ENCODE measurements around the gene TMEM123. TPM values are rescaled to one million over a fixed set of nuclear protein-coding genes. Genes with fewer than 3 reads are reported as not detected.

TMEM123 gene, protein sequence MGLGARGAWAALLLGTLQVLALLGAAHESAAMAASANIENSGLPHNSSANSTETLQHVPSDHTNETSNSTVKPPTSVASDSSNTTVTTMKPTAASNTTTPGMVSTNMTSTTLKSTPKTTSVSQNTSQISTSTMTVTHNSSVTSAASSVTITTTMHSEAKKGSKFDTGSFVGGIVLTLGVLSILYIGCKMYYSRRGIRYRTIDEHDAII
- total RNA-seq, result 100 to 1,000 TPM; 490 to 493 TPM

DNA sequence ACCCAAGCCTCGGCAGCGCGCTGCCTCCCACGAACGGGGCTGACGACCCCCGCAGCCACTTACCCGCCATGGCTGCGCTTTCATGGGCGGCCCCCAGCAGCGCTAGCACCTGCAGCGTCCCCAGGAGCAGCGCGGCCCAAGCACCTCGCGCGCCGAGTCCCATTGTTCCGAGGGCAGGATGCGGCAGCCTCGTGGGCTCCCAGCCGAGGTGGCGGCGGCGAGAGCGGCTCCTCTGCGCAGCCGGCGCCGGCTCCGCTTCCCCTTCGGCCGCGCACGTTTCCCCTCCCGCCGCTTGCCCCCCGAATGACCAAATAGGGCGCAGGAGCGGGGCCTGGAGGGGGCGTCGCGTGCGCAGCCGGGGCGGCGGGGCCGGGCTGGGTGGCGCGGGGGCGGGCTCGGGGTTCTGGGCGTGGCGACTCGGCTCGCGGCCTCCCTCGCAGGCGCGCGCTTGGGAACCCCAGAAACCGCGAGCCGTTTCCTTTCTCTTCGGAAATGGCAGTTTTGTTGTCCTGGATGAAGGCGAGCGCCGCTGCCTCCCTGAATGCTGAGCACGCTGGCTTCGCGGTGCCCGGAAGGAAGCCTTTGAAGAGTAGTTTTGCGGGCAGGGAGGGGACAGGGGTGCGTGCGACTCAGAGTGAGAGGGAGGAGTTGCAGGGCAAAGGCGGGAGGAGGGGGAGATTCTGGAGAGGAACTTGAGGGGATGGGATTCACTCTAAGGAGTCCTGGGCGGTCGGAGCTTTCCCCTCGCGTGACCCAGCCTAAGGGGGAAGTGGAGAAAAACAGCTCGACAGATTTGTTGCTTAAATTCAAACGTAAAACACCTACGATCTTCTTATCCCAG is at the start of gene TMEM123:
TMEM123 (minus strand) TSS at position 305 of the 841 bp plus-strand sequence; CDS start at position 163, 142 bp downstream.
- ATAC-seq (ENCODE audit: low read depth) (peak; percentile 65), DNase-seq (peak; percentile 94)
- Mint-ChIP-seq H3K27ac (peak within 1 kb of the TSS; percentile 96), H3K27me3 (no peaks in the 10 kb centered on the region), H3K9me3 (no peaks in the 10 kb centered on the region), H3K4me3 (peak within 1 kb of the TSS; percentile 98), H3K36me3 (peaks cover 32% of the 10 kb centered on the region), H3K4me1 (peaks cover 61% of the 10 kb centered on the region)
- POLR2A ChIA-PET, result interaction anchor here (0.7 to 1.9 kb wide), 18 partner anchors 10 to 107 kb away, joined by 3 to 12 read pairs (median 4); partner anchors contain the start of gene BIRC2

DNA sequence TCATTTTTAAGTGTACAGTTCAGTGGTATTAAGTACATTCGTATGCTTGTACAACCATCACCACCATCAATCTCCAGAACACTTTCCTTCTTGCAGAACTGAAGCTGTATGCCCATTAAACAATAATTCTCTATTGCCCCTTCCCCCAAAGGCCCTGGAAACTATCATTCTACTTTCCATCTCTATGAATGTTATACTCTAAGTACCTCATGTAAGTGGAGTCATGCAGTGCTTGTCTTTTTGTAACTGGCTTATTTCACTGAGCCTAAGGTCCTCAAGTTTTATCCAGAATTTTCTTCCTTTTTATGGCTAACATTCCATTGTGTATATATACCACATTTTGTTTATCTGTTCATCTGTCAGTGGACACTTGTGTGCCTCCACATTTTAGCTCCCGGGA is 48.3 kb upstream of the TMEM123 start:
- Mint-ChIP-seq H3K36me3 (no peaks in the 10 kb centered on the region), H3K27me3 (peaks cover 27% of the 10 kb centered on the region), H3K9me3 (peaks cover 1% of the 10 kb centered on the region), H3K4me3 (no peak overlapping the region), H3K4me1 (peaks cover under 1% of the 10 kb centered on the region), H3K27ac (no peak overlapping the region)
- POLR2A ChIA-PET, result no interaction called here
- ATAC-seq (ENCODE audit: low read depth) (no peak), DNase-seq (no peak)

DNA sequence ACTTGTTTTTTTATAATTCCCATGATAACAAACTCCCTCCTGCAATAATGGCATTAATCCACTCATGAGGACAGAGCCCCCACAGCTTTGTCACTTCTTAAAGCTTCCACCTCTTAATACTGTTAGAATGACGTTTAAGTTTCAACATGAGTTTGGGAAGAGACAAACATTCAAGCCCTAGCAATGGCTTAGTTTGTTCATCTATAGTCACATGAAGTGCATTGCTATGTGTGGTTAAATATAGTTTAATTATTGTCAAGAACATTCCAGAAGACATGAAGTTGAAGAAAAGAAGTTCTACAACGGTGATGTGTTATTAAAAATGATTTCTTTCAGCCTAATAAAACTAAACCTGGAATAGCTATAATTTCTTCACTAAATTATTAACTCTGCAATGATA is 47.4 kb upstream of the TMEM123 start:
- ATAC-seq (ENCODE audit: low read depth) (no peak), DNase-seq (no peak)
- POLR2A ChIA-PET, result no interaction called here
- Mint-ChIP-seq H3K4me1 (peaks cover 10% of the 10 kb centered on the region), H3K27ac (no peak overlapping the region), H3K27me3 (peaks cover 23% of the 10 kb centered on the region), H3K4me3 (no peak overlapping the region), H3K36me3 (no peaks in the 10 kb centered on the region), H3K9me3 (peaks cover 1% of the 10 kb centered on the region)

DNA sequence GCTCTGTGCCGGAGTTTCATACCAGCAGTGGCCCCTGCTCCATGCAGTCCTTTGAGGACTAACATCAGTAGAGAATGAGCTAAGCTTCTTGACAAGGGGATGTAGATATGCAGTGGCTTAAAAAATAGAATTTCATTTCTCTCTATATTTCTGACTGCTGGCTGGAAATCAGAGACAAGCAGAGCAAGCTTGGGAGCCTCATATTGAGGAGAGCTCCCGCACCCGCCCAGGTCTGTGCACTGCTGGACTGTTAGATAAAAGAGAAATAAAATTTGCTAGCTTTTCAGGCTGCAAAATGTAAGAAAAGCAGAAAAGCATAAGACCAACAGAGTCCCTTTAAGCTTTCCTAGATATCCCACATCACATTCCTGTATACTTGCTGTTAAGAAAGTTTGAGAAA is 46.6 kb upstream of the TMEM123 start:
- DNase-seq (no peak), ATAC-seq (ENCODE audit: low read depth) (no peak)
- Mint-ChIP-seq H3K27me3 (peaks cover 23% of the 10 kb centered on the region), H3K9me3 (peaks cover 1% of the 10 kb centered on the region), H3K4me3 (no peak overlapping the region), H3K4me1 (peaks cover 13% of the 10 kb centered on the region), H3K36me3 (no peaks in the 10 kb centered on the region), H3K27ac (no peak overlapping the region)
- POLR2A ChIA-PET, result no interaction called here

DNA sequence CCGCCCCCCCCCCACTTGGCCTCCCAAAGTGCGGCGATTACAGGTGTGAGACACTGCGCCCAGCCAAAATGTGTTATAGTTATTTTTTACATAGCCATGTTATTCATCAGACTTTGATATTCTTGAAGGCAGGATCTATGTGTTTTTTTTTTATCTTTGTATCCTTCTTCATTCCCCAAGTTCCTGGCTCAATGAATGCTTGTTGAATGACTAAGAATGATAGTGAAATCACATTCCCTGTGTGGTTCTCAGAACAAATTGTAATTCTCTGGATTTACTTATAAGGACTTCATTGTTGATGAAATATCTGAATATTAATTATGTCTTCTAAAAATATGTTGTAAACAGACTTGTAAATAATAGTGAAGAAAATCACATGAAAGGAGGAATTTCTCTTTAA is 44.5 kb upstream of the TMEM123 start:
- ATAC-seq (ENCODE audit: low read depth) (no peak), DNase-seq (no peak)
- POLR2A ChIA-PET, result no interaction called here
- Mint-ChIP-seq H3K9me3 (no peaks in the 10 kb centered on the region), H3K36me3 (no peaks in the 10 kb centered on the region), H3K4me1 (peaks cover 22% of the 10 kb centered on the region), H3K4me3 (no peak overlapping the region), H3K27ac (no peak overlapping the region), H3K27me3 (peaks cover 20% of the 10 kb centered on the region)

DNA sequence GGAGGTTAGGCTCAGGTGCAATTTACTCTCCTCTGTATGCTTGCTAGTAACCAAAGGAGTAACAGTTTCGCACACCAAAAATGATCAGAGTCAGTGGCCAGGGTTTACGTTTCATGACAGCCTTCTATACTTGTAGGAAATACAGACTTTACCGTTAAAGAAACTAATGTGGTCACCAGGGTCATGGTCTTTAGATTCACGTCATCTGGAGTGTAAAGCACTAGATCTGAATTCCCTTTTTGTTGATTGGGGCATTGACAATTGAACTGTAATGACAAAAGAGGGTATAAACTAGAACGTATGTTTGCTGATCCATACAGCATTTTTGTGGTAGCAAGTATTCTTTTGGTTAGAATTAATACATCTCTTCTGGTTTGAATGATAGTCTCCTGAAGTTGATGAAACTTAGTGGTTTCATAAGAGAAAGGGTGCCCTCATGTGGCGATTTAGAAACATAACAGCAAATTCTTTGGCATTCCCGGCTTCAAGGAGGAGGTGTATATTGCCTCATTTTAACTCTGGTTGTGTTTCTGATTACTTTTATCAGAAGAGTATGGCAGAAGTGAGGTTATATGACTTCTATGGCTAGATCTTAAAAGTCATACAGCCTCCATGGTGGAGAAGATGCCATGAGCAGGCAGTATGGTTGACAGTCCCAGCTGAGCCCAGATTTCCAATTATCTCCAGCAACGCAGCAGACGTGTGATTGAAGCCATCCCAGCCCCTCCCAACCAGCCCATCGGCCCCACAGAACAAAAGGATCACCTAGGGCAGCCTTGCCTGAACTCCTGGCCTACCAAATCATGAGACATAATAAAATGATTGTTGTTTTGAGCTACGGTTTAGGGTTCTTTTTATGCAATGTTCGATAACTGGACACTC is 42.8 kb upstream of the TMEM123 start:
- H3K4me3 Mint-ChIP-seq, result no peak overlapping the region
- H3K4me1 Mint-ChIP-seq, result peaks cover 27% of the 10 kb centered on the region
- POLR2A ChIA-PET, result interaction anchor here (0.6 to 1.3 kb wide), 5 partner anchors 44 to 206 kb away, joined by 3 to 4 read pairs (median 3); partner anchors contain the start of gene BIRC2
- DNase-seq (no peak), ATAC-seq (ENCODE audit: low read depth) (peak; percentile 60)
- no peaks in the 10 kb centered on the region for H3K9me3 Mint-ChIP-seq
- H3K36me3 Mint-ChIP-seq, result no peaks in the 10 kb centered on the region
- peak overlapping the region; percentile 21 for H3K27ac Mint-ChIP-seq
- H3K27me3 Mint-ChIP-seq, result peaks cover 16% of the 10 kb centered on the region

- H3K36me3 Mint-ChIP-seq, result no peaks in the 10 kb centered on the region
- H3K27me3 Mint-ChIP-seq, result peaks cover 16% of the 10 kb centered on the region
- ATAC-seq (ENCODE audit: low read depth), result no peak
Measured at GRCh38 chr11:102494216-102494615, 41.7 kb upstream of the TMEM123 start.

DNA sequence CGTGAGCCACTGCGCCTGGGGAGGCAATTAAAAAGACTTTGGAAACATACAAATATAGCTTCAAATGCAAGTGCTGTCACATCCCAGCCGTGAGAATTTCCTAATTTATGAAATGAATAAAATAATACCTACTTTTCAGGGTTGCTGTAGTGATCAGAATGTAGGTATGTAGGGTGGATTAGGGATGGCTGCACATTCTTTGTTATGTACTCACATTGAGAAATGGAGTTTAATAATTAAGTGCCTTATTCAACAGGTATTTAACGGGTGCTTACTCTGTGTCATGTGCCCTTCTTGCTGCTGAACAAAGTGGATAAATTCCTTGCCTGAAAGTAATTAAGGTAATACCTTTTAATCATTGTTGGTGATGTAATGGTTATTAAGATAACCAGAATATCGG is 41.0 kb upstream of the TMEM123 start:
- POLR2A ChIA-PET, result interaction anchor here (0.6 kb wide), 1 partner anchor 210 kb away, joined by 3 read pairs; no protein-coding TSS in a partner anchor
- no peak overlapping the region for H3K4me3 Mint-ChIP-seq

More at GRCh38 chr11:102494216-102494615, 41.7 kb upstream of the TMEM123 start:
- no peak for DNase-seq
- Mint-ChIP-seq H3K4me3 (no peak overlapping the region), H3K9me3 (no peaks in the 10 kb centered on the region), H3K27ac (no peak overlapping the region), H3K4me1 (peaks cover 28% of the 10 kb centered on the region)
- POLR2A ChIA-PET, result no interaction called here

DNA sequence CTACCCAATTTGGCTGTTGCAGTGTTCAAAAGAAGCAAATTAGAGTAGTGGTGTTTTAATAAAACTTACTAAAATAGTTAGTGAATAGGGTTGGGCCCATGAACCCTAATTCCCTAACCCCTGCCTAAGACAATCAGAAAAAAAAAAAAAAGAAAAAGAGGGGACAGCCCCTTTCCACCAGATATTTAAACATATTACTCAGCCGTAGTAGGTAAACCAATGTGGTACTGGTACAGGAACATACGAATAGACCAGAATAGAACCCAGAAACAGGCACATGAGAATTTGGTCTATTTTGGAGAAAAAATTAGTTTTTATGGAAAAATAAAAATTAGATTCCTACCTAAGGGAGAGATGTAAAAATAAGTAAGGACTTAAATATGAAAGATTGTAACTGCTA is 39.4 kb upstream of the TMEM123 start:
- peaks cover 40% of the 10 kb centered on the region for H3K4me1 Mint-ChIP-seq
- POLR2A ChIA-PET, result interaction anchor here (0.6 kb wide), 1 partner anchor 183 kb away, joined by 3 read pairs; no protein-coding TSS in a partner anchor
- peaks cover 8% of the 10 kb centered on the region for H3K27me3 Mint-ChIP-seq
- no peak overlapping the region for H3K4me3 Mint-ChIP-seq
- ATAC-seq (ENCODE audit: low read depth) (no peak), DNase-seq (no peak)
- H3K36me3 Mint-ChIP-seq, result peaks cover under 1% of the 10 kb centered on the region
- no peak overlapping the region for H3K27ac Mint-ChIP-seq
- H3K9me3 Mint-ChIP-seq, result no peaks in the 10 kb centered on the region

More for the DNA sequence above, 41.0 kb upstream of the TMEM123 start:
- ATAC-seq (ENCODE audit: low read depth) (no peak), DNase-seq (no peak)
- Mint-ChIP-seq H3K9me3 (no peaks in the 10 kb centered on the region), H3K27ac (no peak overlapping the region), H3K27me3 (peaks cover 12% of the 10 kb centered on the region), H3K4me1 (peaks cover 30% of the 10 kb centered on the region), H3K36me3 (no peaks in the 10 kb centered on the region)

DNA sequence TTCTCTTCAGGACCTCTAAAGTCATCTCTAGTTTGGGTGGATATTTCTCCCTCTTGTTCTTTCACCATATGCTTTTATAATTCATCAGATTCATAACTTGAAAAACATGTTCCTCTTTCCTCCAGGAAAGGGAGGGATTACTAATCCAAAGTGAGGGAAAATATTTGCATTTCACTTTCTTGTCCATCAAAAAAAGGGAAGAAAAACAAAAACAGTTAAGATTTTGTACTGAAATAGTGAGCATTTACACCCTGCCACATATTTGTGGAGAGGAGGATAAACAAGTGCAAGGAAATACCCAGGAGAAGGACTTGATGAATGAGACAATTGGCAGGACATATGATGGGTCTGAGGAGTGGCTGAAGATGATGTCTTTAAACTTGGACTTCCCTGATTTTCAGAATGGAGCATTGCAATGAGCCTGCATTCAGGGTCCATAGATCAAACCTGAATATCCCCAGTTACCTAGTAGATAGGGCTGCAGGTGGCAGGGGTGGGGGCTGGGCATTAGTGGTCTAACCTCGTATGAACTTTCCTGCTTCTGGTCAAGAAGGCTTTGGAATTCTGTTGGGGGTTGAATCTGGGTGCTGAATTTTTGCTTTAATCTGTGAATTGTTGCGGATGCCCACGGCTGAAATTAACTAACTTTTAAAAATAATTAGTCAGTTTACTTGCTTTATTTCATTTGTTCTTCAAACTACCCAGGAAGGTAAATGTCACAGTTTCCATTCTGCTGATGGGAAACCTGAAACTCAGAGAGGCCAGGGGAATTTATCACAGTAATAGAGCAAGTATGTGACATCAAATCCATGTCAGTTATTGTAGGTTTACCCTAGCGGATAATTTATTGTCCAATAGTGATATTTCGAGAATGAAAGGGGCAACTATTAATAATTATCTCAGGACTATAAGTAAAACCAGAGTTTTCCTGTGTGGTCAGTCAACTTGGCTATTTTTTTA is 36.9 kb upstream of the TMEM123 start:
- DNase-seq (no peak), ATAC-seq (ENCODE audit: low read depth) (no peak)
- H3K27ac Mint-ChIP-seq, result no peak overlapping the region
- H3K4me1 Mint-ChIP-seq, result peaks cover 29% of the 10 kb centered on the region
- H3K4me3 Mint-ChIP-seq, result no peak overlapping the region
- peaks cover 3% of the 10 kb centered on the region for H3K27me3 Mint-ChIP-seq
- H3K36me3 Mint-ChIP-seq, result peaks cover 1% of the 10 kb centered on the region
- no peaks in the 10 kb centered on the region for H3K9me3 Mint-ChIP-seq
- POLR2A ChIA-PET, result no interaction called here

GRCh38 chr11:102488208-102488607 is 35.6 kb upstream of the TMEM123 start:
- H3K27ac Mint-ChIP-seq, result no peak overlapping the region
- H3K4me3 Mint-ChIP-seq, result no peak overlapping the region
- no peak for DNase-seq
- H3K4me1 Mint-ChIP-seq, result peaks cover 29% of the 10 kb centered on the region
- peaks cover 3% of the 10 kb centered on the region for H3K27me3 Mint-ChIP-seq
- H3K36me3 Mint-ChIP-seq, result peaks cover 1% of the 10 kb centered on the region
- H3K9me3 Mint-ChIP-seq, result no peaks in the 10 kb centered on the region
- POLR2A ChIA-PET, result no interaction called here
- no peak for ATAC-seq (ENCODE audit: low read depth)

- peaks cover 21% of the 10 kb centered on the region for H3K4me1 Mint-ChIP-seq
- no peaks in the 10 kb centered on the region for H3K9me3 Mint-ChIP-seq
- H3K4me3 Mint-ChIP-seq, result no peak overlapping the region
- no peak for DNase-seq
- peaks cover 1% of the 10 kb centered on the region for H3K36me3 Mint-ChIP-seq
- H3K27ac Mint-ChIP-seq, result no peak overlapping the region
- POLR2A ChIA-PET, result no interaction called here
- H3K27me3 Mint-ChIP-seq, result peaks cover 3% of the 10 kb centered on the region
- ATAC-seq (ENCODE audit: low read depth), result no peak
Measured at GRCh38 chr11:102487214-102487613, 34.6 kb upstream of the TMEM123 start.

Data from activated naive CD8-positive, alpha-beta T cell treated with anti-CD3 and anti-CD28 coated beads, Interleukin-2, amount 10 ng/mL, durations not matched to agents 7 days and 5 days (primary cell).